HG03442 (cell line): Measurements from ENCODE around the gene PTGDS.

ENCODE experiments used
- ATAC-seq: cut with Tn5 transposase; IDR thresholded peaks from one replicate; pipeline ENCODE4 v1.9.1; 2021; ENCODE audit warnings: mild to moderate bottlenecking, moderate library complexity; ENCODE audit not compliant: unreplicated experiment

The PTGDS gene

GRCh38 chr9:137007108-137007815, 30.0 kb downstream of the PTGDS start:
- ATAC-seq, result no peak

GRCh38 chr9:137007816-137008270, 30.5 kb downstream of the PTGDS start:
- ATAC-seq, result no peak

- no peak for ATAC-seq
These were observed 31.0 kb downstream of the PTGDS start for GRCh38 chr9:137008312-137008711.

DNA sequence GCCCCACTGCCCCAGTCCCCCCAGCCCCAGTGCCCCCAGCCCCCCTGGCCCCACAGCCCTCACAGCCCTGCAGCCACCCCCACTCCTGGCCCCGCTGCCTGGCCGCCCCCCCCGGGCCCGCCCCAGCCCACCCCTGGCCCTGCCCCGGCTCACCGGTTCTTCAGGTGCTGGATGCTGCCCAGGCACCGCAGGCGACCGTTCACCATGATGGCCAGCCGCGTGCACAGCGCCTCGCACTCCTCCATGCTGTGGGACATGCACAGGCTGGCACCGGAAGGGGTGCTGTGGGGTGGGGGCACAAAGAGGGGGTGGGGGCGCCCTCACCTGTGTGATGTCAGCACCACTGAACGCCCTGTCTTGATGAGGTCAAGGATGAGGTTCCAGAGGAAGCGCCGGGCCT, 31.9 kb downstream of the PTGDS start:
- no peak for ATAC-seq

GRCh38 chr9:137009938-137010732, 32.8 kb downstream of the PTGDS start:
- ATAC-seq, result no peak

DNA sequence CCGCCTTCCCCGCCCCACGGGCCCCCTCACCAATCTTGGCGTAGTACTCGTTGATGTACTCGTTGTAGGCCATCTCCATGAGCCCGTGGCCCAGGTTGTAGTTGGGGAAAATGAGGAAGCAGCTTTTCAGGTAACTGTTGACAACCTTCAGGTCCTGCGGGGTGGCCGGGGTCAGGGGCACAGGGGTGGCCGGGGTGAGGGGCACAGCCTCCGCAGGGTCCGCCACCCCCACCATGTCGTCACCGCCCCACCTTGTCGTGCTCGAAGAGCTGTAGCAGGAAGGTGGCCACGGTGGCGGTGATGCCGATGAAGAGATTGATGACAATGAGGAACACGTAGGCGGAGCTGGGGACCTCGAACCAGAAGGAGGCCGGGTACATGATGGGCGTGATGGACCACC, 33.9 kb downstream of the PTGDS start:
- ATAC-seq, result no peak

DNA sequence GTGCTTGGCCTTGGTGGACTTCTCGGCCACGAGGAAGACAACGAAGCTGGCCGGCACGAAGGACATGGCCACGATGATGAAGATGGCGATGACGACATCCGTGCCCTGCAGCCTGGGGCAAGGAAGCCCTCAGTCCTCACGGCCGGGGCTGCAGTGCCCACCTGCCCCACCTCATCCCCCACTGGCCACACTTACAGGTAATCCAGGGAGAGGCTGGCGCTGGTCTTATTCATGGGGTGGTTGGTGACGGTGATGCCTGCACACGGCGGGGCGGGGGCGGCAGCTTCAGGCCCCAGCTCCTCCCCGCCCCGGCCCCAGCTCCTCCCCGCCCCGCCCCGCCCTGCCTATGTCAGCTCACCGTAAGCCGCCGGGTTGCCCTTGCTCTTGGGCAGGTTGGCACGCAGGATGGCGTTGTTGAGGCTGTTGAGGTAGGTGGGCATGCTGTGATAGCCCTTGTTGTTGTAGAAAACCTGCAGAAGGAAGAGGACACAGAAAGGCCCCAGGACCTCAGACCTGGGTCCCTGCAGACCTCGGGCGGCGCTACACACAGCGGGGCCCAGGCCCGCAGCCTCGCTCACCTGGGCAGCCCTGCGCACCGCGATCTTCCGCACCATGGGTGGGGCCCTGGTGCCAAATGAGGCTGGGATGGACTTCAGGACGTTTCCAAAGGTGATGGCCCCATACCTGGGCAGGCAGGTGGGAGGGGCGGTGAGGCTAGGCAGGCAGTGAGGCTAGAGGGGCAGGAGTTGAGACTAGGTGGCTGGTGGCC, 34.8 kb downstream of the PTGDS start:
- ATAC-seq, result no peak

- no peak for ATAC-seq
These were observed 35.6 kb downstream of the PTGDS start for GRCh38 chr9:137012694-137013570.

GRCh38 chr9:137013571-137013940, 36.3 kb downstream of the PTGDS start:
- no peak for ATAC-seq

DNA sequence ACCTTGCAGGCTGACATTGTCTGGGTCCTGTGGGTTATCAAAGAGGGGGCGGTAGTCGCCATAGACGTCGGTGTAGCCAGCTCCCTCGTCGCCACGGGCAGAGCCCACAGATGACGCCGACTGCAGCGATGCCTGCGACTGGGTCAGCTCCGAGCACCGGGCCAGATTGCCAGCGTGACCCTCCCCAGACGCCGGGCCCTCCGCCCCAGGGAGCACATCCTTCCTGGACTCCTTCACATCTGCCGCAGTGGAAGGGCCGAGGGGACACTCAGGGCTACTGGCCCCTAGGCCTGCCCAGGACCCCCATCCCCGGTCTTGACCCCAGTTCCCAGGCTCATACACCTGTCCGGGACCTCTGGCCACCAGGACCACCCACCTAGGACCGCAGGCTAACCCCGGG, 36.9 kb downstream of the PTGDS start:
- ATAC-seq, result no peak

DNA sequence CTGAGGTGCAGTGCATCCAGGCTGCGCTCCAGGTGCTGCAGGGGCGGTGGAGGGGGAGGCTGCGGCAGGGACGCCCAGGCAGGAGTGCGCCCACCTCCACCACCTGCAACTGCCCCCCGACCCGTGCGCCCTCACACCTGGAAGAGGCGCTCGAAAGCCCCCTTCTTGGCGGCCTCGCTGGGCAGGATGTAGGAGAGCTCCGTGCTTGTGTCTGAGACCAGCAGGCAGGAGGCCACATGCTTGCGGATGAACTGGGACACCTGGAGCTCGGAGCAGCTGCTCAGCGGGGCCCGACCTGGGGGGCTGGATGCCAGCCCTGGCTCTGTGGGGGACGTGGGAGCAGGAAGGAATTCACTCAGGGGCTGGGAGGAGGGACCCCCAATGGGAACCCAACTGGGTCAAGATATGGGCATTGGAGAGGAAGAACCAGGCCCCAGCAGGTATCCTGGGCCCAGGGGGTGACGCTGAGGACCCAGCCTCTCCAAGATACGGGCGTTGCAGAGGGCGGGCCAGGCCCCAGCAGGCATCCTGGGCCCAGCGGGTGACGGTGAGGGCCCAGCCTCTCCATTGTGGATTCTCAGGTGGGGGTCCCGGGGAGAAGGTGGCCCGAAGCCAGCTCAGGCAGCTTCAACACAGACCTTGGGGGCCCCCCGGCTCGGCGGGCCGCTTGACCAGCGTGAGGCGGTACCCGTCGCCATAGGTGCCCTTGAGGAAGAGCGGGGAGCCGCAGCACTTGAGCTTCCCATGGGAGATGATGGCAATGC, 37.7 kb downstream of the PTGDS start:
- no peak for ATAC-seq

DNA sequence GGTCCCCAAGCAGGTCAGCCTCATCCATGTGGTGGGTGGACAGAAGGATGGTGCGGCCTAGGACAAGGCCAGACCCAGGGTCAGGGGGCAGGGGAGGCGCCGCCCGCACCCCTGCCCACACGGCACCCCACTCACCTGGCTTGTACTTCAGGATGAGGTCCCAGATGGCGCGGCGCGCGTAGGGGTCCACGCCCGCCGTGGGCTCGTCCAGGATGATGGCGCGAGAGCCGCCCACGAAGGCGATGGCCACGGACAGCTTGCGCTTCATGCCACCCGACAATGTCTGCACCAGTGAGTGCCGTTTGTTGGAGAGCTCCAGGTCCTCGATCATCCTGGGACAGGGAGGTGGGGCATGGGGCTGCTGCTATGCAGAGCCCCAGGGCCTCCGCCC, 38.2 kb downstream of the PTGDS start:
- ATAC-seq, result no peak

DNA sequence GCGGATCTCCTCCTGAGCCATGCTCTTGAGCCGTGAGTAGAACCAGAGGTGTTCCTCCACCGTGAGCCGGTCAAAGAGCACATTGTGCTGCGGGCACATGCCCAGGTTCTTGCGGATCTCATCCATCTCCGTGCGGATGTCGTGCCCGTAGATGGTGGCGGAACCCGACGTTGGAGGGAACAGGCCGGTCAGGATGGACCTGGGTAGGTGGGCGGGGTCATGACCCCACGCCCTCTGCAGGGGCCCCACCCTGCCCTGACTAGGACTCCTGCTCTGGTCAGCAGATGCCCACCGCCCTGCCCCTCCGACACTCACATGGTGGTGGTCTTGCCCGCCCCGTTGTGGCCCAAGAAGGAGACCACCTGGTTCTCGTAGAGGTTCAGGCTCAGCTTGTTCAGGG, 38.7 kb downstream of the PTGDS start:
- ATAC-seq, result no peak

DNA sequence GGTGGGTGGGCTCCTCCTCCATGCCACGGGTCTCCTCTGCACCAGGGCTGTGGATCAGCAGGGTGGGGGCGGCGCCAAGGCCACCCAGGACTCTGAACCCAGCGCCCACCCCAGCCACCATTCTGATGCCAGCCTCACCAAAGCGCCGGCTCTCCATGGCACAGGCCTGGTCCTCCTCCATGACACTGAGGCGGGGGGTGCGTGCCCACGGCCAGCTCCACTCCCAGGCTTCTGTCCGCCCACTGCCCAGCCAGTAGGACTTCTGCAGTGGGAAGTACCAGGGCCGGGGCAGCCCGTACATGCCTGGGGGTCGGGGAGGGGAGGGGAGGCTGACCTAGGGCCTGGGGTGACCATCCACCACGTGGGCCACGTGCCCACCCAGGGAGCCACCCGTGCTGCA, 39.1 kb downstream of the PTGDS start:
- no peak for ATAC-seq

DNA sequence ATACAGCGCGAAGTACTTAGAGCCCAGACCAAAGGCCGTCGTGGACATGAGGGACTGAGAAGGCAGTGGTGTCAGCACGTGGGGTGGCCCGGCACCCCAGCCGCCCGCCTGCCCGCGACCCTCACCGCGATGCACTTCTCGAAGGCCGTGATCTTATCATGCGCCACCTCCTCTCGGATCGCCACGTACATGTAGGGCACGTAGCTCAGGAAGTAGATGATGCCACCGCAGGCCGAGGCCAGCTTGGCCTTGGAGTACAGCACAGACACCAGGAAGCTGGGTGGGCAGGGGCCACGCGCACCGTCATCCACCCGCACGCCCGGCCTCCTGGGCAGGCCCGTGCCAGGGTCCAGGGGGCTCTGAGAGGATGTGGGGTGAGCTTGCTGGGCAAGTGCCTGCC, 39.8 kb downstream of the PTGDS start:
- no peak for ATAC-seq

- ATAC-seq, result no peak
These were observed 40.6 kb downstream of the PTGDS start for GRCh38 chr9:137017791-137018497.

DNA sequence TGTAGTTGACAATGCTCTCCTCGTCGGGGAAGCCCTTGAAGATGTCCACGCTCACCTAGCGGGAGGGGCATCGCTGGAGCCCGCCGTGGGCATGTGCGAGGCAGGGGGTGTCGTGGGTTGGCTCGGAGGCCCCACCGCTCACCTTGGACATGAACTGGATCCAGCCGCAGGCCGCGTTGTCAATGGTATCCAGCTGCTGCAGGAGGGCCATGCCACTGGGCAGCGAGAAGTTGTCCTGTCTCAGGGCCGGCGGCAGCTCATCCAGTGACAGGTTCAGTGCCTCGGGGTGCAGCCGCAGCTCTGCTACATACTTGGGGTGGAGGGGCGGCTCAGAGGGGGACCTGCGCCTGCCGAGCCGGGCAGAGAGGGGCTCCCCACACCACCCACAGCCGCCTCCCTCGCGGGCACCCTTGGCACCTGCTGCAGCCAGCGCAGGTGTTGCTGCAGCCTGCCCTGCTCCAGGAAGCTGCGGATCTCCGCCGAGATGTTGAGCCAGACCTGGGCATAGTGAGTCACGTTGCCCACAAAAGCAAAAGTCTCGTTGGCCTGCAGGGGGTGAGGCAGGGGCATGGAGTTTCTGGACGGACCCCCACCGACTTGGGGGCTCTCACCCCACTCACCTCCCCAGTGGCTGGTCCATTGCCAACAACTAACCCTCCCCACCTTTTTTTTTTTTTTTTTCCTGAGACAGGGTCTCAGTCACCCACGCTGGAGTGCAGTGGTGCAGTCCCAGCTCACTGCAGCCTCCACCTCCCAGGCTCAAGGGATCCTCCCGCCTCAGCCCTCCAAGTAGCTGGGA, 41.7 kb downstream of the PTGDS start:
- no peak for ATAC-seq

- no peak for ATAC-seq
These were observed 42.8 kb downstream of the PTGDS start for GRCh38 chr9:137019891-137020683.
